ENCODE results near the gene CADPS2.

The CADPS2 gene

DNA sequence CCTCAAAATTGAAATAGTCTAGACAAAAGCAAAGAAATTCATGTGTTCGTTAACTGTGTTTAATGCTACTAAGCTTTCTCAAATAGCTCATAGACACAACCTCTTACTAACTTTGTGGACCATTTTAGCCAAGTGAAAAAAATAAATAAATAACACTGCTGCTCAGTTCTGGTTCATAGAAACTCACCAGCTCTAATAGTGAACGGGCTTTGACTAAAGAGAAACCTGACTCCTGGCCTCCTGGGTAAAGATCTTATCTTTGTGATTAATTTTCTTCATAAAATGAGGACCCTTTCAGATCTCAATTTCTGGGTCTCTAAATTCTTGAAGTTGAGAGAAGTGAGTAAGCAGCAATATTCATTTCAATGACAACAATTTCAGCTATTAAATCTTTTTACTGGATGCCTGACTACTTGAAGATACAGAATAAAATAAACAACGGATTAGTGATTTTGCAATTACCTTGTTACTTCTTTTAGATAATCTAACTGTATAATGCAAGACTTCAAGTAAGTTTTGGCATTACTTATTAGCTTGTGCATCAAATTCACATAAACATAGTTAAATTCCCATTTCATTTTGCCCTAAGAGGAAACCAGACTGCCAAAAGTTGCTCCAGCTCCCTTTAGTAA lies 3.1 kb downstream of the CADPS2 start:
- TF ChIP-seq CTCF (IDR thresholded peaks at IDR 0.05; ENCODE audit: low read depth, low read length) = no peak
- DNase-seq (ENCODE audit: extremely low read depth, low read depth) = no peak

DNA sequence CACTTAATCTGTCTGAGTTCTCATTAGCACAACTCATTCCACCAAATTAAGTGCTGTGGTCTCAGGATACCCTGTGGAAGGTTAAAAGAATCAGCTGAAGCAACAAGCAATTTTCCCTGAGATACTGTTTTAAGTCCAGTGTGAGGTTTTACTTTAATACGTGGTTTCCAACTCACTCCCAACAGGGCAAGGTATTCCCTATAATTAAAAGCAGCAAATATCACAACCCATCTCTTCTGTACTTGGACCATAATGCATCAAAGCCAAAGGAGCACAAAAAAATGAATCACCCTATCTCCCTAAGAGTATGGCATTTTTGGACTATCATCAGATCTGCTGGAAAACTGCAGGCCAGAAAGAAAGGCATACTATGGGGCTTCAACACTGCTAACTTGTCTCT lies 4.9 kb downstream of the CADPS2 start:
- DNase-seq (ENCODE audit: extremely low read depth, low read depth) = no peak
- TF ChIP-seq CTCF (IDR thresholded peaks at IDR 0.05; ENCODE audit: low read depth, low read length) = no peak

DNA sequence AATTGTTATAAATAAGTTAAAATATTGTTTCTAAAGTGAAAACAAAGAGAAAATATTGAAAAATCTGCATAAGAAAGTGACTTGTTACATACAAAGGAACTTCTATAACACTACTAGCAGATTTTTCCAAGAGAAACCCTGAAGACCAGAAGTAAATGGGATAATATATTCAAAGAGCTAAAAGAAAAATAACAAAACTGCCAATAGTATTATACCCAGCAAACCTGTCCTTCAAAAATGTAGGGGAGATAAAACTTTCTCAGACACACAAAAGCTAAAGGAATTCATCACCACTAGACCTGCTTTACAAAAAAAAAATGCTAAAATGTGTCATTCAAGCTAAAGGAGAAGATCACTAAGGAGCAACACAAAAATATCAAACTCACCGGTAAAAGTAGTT lies 17.0 kb downstream of the CADPS2 start:
- no peak for DNase-seq (ENCODE audit: extremely low read depth, low read depth)
- no peak for TF ChIP-seq CTCF (IDR thresholded peaks at IDR 0.05; ENCODE audit: low read depth, low read length)

DNA sequence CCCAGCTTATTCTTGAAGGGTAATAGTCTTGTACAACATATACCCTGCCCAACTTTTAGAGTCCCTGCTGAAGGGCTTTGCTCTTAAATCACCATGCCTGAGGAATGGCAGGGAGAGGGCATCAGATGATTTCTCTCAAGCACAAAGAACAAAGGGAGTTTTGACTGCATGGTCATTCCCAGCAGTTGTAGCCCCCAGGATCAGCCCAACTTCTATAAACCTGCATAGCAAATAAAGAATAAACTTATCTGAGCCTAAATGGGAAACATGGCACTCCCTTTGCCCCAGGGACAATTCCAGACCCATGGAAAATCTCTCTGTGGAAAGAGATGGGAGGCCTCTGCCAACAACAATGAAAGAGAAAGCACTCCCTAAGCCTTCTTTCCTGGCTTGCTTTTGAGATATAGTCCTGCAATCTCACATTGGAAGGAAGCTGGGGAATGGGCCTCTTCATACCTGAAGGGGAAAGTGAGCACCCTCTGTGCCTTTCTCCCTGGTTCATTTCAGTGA lies 18.7 kb downstream of the CADPS2 start:
- TF ChIP-seq CTCF (IDR thresholded peaks at IDR 0.05; ENCODE audit: low read depth, low read length) = no peak
- DNase-seq (ENCODE audit: extremely low read depth, low read depth) = no peak

GRCh38 chr7:122864838-122865237 lies 21.4 kb downstream of the CADPS2 start:
- no peak for TF ChIP-seq CTCF (IDR thresholded peaks at IDR 0.05; ENCODE audit: low read depth, low read length)
- DNase-seq (ENCODE audit: extremely low read depth, low read depth) = no peak

GRCh38 chr7:122864016-122864415 lies 22.2 kb downstream of the CADPS2 start:
- no peak for DNase-seq (ENCODE audit: extremely low read depth, low read depth)
- TF ChIP-seq CTCF (IDR thresholded peaks at IDR 0.05; ENCODE audit: low read depth, low read length) = no peak

GRCh38 chr7:122858320-122858719 lies 27.9 kb downstream of the CADPS2 start:
- TF ChIP-seq CTCF (IDR thresholded peaks at IDR 0.05; ENCODE audit: low read depth, low read length) = no peak
- DNase-seq (ENCODE audit: extremely low read depth, low read depth) = no peak

Data from AG09319 (cell line).